GM18498 (cell line): Measurements from ENCODE around the gene NANS.
A peak's percentile ranks its signal among the peaks of the same experiment; 100 is the strongest.

Experiments used
- ATAC-seq: cut with Tn5 transposase; IDR thresholded peaks from one replicate; pipeline ENCODE4 v1.9.1; 2021; ENCODE audit warnings: mild to moderate bottlenecking, moderate library complexity; ENCODE audit not compliant: unreplicated experiment

NANS gene

GRCh38 chr9:98037357-98037756 lies 19.2 kb upstream of the NANS start:
- ATAC-seq = no peak

GRCh38 chr9:98038958-98039357 lies 17.6 kb upstream of the NANS start:
- ATAC-seq = peak; percentile 32

- ATAC-seq = peak; percentile 47
Measured at GRCh38 chr9:98039607-98040017, 16.9 kb upstream of the NANS start.

- ATAC-seq = no peak
Measured at GRCh38 chr9:98040212-98040611, 16.3 kb upstream of the NANS start.

GRCh38 chr9:98043915-98044314 lies 12.6 kb upstream of the NANS start:
- no peak for ATAC-seq

- ATAC-seq = peak; percentile 89
Measured at GRCh38 chr9:98045234-98046179, 11.0 kb upstream of the NANS start.

- ATAC-seq = no peak
Measured at GRCh38 chr9:98046180-98046543, 10.4 kb upstream of the NANS start.

- no peak for ATAC-seq
Measured at GRCh38 chr9:98047002-98047401, 9.5 kb upstream of the NANS start.

GRCh38 chr9:98049288-98050072 lies 7.1 kb upstream of the NANS start:
- ATAC-seq = no peak

GRCh38 chr9:98050351-98050750 lies 6.2 kb upstream of the NANS start:
- no peak for ATAC-seq

- ATAC-seq = no peak
Measured at GRCh38 chr9:98054376-98054951, 2.1 kb upstream of the NANS start.

- ATAC-seq = no peak
Measured at GRCh38 chr9:98057138-98057799, 737 bp downstream of the NANS start.

GRCh38 chr9:98062161-98062560 lies 5.6 kb downstream of the NANS start:
- ATAC-seq = no peak

GRCh38 chr9:98064623-98065392 lies 8.3 kb downstream of the NANS start:
- no peak for ATAC-seq

- ATAC-seq = no peak
Measured at GRCh38 chr9:98066235-98066634, 9.7 kb downstream of the NANS start.

GRCh38 chr9:98067184-98067583 lies 10.7 kb downstream of the NANS start:
- no peak for ATAC-seq

- ATAC-seq = no peak
Measured at GRCh38 chr9:98069551-98069950, 13.0 kb downstream of the NANS start.

GRCh38 chr9:98070704-98071103 lies 14.2 kb downstream of the NANS start:
- ATAC-seq = no peak

GRCh38 chr9:98071737-98072136 lies 15.2 kb downstream of the NANS start:
- no peak for ATAC-seq
